C4-2B (cell line): ENCODE measurements around the gene ENO4.

ENCODE experiments used
- ZFX ChIP-seq: fragments of 450-650 bp; IDR thresholded peaks from 2 replicates; pipeline ENCODE4 v1.6.1; 2017
- TF ChIP-seq, protein P1 (sequence below): fragments of 450-650 bp; conservative IDR thresholded peaks from 2 replicates; pipeline ENCODE4 v1.5.1; 2017; ENCODE audit warnings: mild to moderate bottlenecking

DNA sequence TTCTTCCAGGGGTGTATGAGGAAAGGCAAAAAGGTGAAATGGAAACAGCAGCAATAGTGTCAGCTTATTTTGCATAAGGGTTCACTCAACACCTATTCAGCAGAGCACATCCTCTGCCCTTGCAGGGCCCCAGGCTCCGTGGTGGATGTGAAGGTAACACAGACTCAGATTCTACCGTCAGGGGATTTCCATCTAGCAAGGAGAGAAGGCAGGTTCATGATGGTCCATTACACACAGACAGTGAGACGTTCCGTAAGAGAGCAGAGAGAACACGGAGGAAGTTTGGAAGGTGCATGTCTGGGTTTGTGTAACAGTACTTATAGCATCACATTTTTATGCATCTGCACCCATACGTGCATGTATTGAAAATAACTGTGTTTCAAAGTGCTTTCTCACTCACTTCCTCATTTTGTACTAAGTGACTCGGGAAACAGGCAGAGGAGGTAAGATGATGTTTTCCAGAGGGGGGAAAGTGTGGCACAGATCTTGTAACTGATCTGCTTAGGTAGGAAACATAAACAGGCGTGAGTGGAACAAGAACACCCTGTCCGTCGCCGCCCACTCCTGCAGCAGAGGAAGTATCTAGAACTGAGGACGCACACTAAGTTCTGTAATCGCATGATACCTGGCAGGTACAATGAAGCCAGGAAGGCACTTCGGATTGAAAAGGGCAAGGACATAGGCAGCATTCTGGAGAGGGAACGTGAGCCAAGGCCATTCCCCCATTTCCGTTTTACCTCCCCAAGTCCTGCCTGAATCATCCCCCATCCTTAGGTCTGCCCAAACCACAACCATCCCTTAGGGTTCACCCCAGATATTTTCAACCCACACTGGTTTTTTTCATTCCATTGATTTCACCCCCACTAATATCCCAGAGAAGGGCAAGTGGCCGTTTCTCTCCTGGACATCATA lies 1.0 kb upstream of the ENO4 start:
- TF ChIP-seq, protein P1, sequence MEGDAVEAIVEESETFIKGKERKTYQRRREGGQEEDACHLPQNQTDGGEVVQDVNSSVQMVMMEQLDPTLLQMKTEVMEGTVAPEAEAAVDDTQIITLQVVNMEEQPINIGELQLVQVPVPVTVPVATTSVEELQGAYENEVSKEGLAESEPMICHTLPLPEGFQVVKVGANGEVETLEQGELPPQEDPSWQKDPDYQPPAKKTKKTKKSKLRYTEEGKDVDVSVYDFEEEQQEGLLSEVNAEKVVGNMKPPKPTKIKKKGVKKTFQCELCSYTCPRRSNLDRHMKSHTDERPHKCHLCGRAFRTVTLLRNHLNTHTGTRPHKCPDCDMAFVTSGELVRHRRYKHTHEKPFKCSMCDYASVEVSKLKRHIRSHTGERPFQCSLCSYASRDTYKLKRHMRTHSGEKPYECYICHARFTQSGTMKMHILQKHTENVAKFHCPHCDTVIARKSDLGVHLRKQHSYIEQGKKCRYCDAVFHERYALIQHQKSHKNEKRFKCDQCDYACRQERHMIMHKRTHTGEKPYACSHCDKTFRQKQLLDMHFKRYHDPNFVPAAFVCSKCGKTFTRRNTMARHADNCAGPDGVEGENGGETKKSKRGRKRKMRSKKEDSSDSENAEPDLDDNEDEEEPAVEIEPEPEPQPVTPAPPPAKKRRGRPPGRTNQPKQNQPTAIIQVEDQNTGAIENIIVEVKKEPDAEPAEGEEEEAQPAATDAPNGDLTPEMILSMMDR = no peak
- TF ChIP-seq ZFX = no peak
